ENCODE results near the gene ZDHHC9. TPM values are rescaled to one million over a fixed set of nuclear protein-coding genes. Genes with fewer than 3 reads are reported as not detected.

The ZDHHC9 gene
- total RNA-seq, 1 donor, result 2.7 TPM

- no peaks in the 10 kb centered on the region for H3K9me3 ChIP-seq (ENCODE audit: low read depth, low read length)
- no peak overlapping the region for H3K4me3 ChIP-seq (ENCODE audit: low read length)
- no peaks in the 10 kb centered on the region for H3K27me3 ChIP-seq (ENCODE audit: insufficient read depth, low read length)
- H3K4me1 ChIP-seq (ENCODE audit: insufficient read depth, low read length), result no peaks in the 10 kb centered on the region
Measured at GRCh38 chrX:129831091-129831885, 12.4 kb downstream of the ZDHHC9 start.

GRCh38 chrX:129830494-129830893 is 13.2 kb downstream of the ZDHHC9 start:
- no peaks in the 10 kb centered on the region for H3K4me1 ChIP-seq (ENCODE audit: insufficient read depth, low read length)
- H3K27me3 ChIP-seq (ENCODE audit: insufficient read depth, low read length), result no peaks in the 10 kb centered on the region
- H3K4me3 ChIP-seq (ENCODE audit: low read length), result no peak overlapping the region
- no peaks in the 10 kb centered on the region for H3K9me3 ChIP-seq (ENCODE audit: low read depth, low read length)

- peaks cover 9% of the 10 kb centered on the region for H3K4me1 ChIP-seq (ENCODE audit: insufficient read depth, low read length)
- no peaks in the 10 kb centered on the region for H3K27me3 ChIP-seq (ENCODE audit: insufficient read depth, low read length)
- no peaks in the 10 kb centered on the region for H3K9me3 ChIP-seq (ENCODE audit: low read depth, low read length)
- H3K4me3 ChIP-seq (ENCODE audit: low read length), result no peak overlapping the region
Measured at GRCh38 chrX:129825746-129826505, 17.8 kb downstream of the ZDHHC9 start.

GRCh38 chrX:129824620-129825019 is 19.1 kb downstream of the ZDHHC9 start:
- Histone ChIP-seq H3K4me1 (ENCODE audit: insufficient read depth, low read length) (peaks cover 9% of the 10 kb centered on the region), H3K4me3 (ENCODE audit: low read length) (no peak overlapping the region), H3K9me3 (ENCODE audit: low read depth, low read length) (no peaks in the 10 kb centered on the region), H3K27me3 (ENCODE audit: insufficient read depth, low read length) (no peaks in the 10 kb centered on the region)

- no peak overlapping the region for H3K4me3 ChIP-seq (ENCODE audit: low read length)
- peaks cover 9% of the 10 kb centered on the region for H3K4me1 ChIP-seq (ENCODE audit: insufficient read depth, low read length)
- H3K27me3 ChIP-seq (ENCODE audit: insufficient read depth, low read length), result no peaks in the 10 kb centered on the region
- H3K9me3 ChIP-seq (ENCODE audit: low read depth, low read length), result no peaks in the 10 kb centered on the region
Measured at GRCh38 chrX:129823522-129823921, 20.2 kb downstream of the ZDHHC9 start.

GRCh38 chrX:129823115-129823514 is 20.6 kb downstream of the ZDHHC9 start:
- Histone ChIP-seq H3K4me1 (ENCODE audit: insufficient read depth, low read length) (peaks cover 9% of the 10 kb centered on the region), H3K4me3 (ENCODE audit: low read length) (no peak overlapping the region), H3K9me3 (ENCODE audit: low read depth, low read length) (no peaks in the 10 kb centered on the region), H3K27me3 (ENCODE audit: insufficient read depth, low read length) (no peaks in the 10 kb centered on the region)

- Histone ChIP-seq H3K4me3 (ENCODE audit: low read length) (no peak overlapping the region), H3K27me3 (ENCODE audit: insufficient read depth, low read length) (no peaks in the 10 kb centered on the region), H3K9me3 (ENCODE audit: low read depth, low read length) (no peaks in the 10 kb centered on the region), H3K4me1 (ENCODE audit: insufficient read depth, low read length) (peaks cover 3% of the 10 kb centered on the region)
Measured at GRCh38 chrX:129818123-129818522, 25.6 kb downstream of the ZDHHC9 start.

- Histone ChIP-seq H3K4me1 (ENCODE audit: insufficient read depth, low read length) (peaks cover 19% of the 10 kb centered on the region), H3K4me3 (ENCODE audit: low read length) (no peak overlapping the region), H3K27me3 (ENCODE audit: insufficient read depth, low read length) (no peaks in the 10 kb centered on the region), H3K9me3 (ENCODE audit: low read depth, low read length) (no peaks in the 10 kb centered on the region)
Measured at GRCh38 chrX:129813662-129814368, 29.9 kb downstream of the ZDHHC9 start.

- H3K4me3 ChIP-seq (ENCODE audit: low read length), result no peak overlapping the region
- H3K4me1 ChIP-seq (ENCODE audit: insufficient read depth, low read length), result peaks cover 23% of the 10 kb centered on the region
- no peaks in the 10 kb centered on the region for H3K9me3 ChIP-seq (ENCODE audit: low read depth, low read length)
- no peaks in the 10 kb centered on the region for H3K27me3 ChIP-seq (ENCODE audit: insufficient read depth, low read length)
Measured at GRCh38 chrX:129808829-129809796, 34.6 kb downstream of the ZDHHC9 start.

- H3K9me3 ChIP-seq (ENCODE audit: low read depth, low read length), result no peaks in the 10 kb centered on the region
- H3K4me1 ChIP-seq (ENCODE audit: insufficient read depth, low read length), result peaks cover 23% of the 10 kb centered on the region
- no peaks in the 10 kb centered on the region for H3K27me3 ChIP-seq (ENCODE audit: insufficient read depth, low read length)
- H3K4me3 ChIP-seq (ENCODE audit: low read length), result no peak overlapping the region
Measured at GRCh38 chrX:129808158-129808828, 35.4 kb downstream of the ZDHHC9 start.

GRCh38 chrX:129804806-129805205 is 38.9 kb downstream of the ZDHHC9 start:
- Histone ChIP-seq H3K9me3 (ENCODE audit: low read depth, low read length) (no peaks in the 10 kb centered on the region), H3K4me3 (ENCODE audit: low read length) (no peak overlapping the region), H3K27me3 (ENCODE audit: insufficient read depth, low read length) (no peaks in the 10 kb centered on the region), H3K4me1 (ENCODE audit: insufficient read depth, low read length) (peaks cover 12% of the 10 kb centered on the region)

- H3K27me3 ChIP-seq (ENCODE audit: insufficient read depth, low read length), result no peaks in the 10 kb centered on the region
- no peak overlapping the region for H3K4me3 ChIP-seq (ENCODE audit: low read length)
- no peaks in the 10 kb centered on the region for H3K4me1 ChIP-seq (ENCODE audit: insufficient read depth, low read length)
- H3K9me3 ChIP-seq (ENCODE audit: low read depth, low read length), result no peaks in the 10 kb centered on the region
Measured at GRCh38 chrX:129802863-129803262, 40.8 kb downstream of the ZDHHC9 start.

- Histone ChIP-seq H3K9me3 (ENCODE audit: low read depth, low read length) (no peaks in the 10 kb centered on the region), H3K4me1 (ENCODE audit: insufficient read depth, low read length) (no peaks in the 10 kb centered on the region), H3K4me3 (ENCODE audit: low read length) (no peak overlapping the region), H3K27me3 (ENCODE audit: insufficient read depth, low read length) (no peaks in the 10 kb centered on the region)
Measured at GRCh38 chrX:129800186-129800585, 43.5 kb downstream of the ZDHHC9 start.

GRCh38 chrX:129798888-129799287 is 44.8 kb downstream of the ZDHHC9 start:
- Histone ChIP-seq H3K27me3 (ENCODE audit: insufficient read depth, low read length) (no peaks in the 10 kb centered on the region), H3K4me1 (ENCODE audit: insufficient read depth, low read length) (no peaks in the 10 kb centered on the region), H3K9me3 (ENCODE audit: low read depth, low read length) (no peaks in the 10 kb centered on the region), H3K4me3 (ENCODE audit: low read length) (no peak overlapping the region)
